ENCODE results near the gene FN3KRP.

DNA sequence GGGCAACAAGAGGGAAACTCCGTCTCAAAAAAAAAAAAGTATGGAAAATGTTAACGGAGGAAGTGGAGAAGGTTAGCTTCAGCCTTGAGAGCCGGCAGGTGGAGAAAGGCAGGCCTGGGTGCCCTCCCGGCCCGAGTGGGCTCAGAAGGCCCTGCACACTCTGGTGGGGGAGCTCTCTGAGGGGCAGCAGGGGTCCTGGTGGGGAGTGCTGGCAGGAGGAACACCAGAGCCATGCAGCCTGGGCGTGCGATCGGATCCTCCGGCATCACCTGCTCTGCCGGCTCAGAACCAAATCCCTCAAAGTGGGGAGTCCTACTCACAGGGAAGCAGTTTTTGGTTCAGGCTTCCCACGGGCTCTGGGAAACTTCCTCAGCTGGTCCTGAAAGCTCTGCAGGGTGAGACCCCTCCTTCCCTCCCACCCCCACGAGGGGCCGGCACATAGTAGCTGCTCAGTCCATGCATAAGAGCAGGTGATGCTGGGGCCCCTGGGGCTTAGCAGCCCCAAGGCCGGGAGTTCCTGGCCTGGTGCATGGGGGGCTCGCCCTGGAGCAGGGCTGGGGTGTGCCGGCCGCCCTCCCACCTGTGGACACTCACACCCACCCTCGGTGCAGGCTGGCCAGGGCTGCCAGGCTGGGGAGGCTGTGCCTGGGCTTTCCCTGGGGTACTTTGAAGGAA lies 20.1 kb downstream of the FN3KRP start:
- TF ChIP-seq, protein P1, sequence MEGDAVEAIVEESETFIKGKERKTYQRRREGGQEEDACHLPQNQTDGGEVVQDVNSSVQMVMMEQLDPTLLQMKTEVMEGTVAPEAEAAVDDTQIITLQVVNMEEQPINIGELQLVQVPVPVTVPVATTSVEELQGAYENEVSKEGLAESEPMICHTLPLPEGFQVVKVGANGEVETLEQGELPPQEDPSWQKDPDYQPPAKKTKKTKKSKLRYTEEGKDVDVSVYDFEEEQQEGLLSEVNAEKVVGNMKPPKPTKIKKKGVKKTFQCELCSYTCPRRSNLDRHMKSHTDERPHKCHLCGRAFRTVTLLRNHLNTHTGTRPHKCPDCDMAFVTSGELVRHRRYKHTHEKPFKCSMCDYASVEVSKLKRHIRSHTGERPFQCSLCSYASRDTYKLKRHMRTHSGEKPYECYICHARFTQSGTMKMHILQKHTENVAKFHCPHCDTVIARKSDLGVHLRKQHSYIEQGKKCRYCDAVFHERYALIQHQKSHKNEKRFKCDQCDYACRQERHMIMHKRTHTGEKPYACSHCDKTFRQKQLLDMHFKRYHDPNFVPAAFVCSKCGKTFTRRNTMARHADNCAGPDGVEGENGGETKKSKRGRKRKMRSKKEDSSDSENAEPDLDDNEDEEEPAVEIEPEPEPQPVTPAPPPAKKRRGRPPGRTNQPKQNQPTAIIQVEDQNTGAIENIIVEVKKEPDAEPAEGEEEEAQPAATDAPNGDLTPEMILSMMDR (IDR thresholded peaks at IDR 0.05): no peak
- no peak for TF ChIP-seq POLR2A (IDR thresholded peaks at IDR 0.05)
